GM18909 (cell line): ENCODE measurements around the gene RAB20.
"Not testable (repeated sequence)": the region's sequence is repeated elsewhere in the genome, so short reads cannot be mapped to it uniquely, and the experiment has no call there.

Experiments used
- ATAC-seq: cut with Tn5 transposase; IDR thresholded peaks from one replicate; pipeline ENCODE4 v1.9.1; 2021; ENCODE audit warnings: mild to moderate bottlenecking; ENCODE audit not compliant: unreplicated experiment, poor library complexity

The RAB20 gene

DNA sequence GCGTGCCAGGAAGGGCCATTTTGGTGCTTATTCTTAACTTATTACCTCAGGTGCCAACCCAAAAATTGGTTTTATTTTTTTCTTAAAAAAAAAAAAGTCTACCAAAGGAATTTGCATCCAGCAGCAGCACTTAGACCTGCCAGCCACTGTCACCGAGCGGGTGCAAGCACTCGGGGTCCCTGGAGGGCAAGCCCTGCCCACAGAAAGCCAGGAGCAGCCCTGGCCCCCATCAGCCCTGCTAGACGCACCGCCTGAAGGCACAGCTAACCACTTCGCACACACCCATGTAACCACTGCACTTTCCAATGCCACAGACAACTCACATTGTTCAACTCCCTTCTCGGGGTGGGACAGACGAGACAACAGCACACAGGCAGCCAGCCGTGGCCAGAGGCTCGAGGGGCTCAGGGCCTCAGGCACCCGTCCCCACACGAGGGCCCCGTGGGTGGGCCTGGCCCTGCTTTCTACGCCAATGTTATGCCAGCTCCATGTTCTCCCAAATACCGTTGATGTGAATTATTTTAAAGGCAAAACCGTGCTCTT, 49.3 kb downstream of the RAB20 start:
- ATAC-seq: no peak

DNA sequence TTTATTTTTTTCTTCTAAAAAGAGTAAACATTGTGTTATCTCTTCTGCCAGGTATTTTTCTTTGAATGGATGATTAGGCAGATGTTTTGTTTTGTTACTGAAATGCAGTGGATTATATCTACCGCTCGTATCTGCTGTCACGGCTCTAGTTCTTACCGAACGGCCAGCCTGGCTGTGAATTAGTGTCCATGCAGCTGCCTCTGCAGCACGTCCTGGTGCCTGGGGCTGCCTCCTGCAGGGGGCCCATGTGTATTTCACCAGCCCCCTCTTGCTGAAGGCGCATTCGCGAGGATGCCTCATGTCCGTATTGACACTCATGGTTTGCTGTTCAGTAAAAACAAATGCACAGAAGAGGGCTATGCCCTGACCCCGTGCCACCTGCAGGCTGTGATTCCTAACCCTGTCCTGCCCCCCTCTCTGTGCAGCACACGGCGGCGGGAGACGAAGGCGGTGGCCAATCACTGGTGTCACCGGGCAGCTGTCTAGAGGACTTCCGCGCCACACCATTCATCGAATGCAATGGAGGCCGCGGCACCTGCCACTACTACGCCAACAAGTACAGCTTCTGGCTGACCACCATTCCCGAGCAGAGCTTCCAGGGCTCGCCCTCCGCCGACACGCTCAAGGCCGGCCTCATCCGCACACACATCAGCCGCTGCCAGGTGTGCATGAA, 49.9 kb downstream of the RAB20 start:
- ATAC-seq: no peak

DNA sequence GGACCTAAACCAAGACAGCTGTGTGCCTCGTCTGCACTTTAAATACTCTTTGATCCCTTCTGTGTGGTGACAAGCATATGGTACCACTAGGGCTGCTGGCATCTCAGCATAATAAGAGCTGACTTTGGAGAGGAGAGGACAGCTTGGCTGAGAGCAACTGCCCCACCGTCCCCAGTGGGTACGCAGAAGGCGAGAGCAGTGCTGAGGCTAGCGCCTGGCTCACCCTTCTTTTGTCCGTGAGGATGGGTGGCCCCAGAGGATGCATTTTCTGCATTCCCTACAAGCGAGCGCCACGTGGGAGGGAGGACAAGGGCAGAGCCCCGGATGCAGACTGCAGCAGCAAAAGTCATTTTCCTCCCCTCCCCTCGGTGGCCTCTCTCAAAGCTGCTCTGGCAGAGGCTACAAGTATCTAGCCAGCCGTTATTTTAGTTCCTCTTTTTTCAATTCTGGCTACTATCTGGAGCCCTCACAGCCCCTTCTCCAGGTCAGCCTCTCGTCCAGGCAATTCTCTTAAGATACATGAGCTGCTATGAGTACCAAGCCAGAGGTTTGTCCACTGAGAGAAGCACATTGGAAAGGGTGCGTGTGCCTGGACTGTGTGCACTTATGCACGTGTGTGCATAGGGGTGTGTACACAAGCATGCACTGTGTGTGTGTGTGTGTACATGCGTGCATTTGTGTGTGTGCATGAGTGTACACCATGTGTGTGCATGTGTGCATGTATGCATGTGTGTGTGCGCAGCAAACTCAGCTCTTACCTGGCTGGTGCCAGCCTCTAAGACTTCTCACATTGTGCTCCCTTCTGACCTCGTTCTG, 51.3 kb downstream of the RAB20 start:
- ATAC-seq: peak; percentile 78

DNA sequence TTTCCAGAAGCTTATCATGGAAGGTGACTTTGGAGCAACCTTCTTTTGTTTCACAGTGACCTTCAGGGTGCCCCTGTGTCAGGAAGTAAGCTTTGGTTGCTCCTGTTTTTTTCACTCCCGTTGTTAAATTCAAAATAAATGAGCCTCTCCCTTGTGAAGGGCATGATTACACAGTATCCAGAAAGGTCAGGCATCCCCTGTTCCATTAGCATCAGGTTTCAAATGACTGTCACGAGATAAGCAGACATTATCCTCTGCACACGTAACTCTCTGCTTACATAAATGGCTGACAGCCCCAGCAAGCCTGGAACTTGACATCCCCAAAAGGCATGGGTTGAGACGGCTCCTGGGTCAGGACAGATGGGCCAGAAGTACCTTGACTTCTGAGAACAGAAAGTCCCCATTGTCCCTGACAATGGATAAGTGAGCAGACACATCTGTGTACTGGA, 52.0 kb downstream of the RAB20 start:
- ATAC-seq: no peak

DNA sequence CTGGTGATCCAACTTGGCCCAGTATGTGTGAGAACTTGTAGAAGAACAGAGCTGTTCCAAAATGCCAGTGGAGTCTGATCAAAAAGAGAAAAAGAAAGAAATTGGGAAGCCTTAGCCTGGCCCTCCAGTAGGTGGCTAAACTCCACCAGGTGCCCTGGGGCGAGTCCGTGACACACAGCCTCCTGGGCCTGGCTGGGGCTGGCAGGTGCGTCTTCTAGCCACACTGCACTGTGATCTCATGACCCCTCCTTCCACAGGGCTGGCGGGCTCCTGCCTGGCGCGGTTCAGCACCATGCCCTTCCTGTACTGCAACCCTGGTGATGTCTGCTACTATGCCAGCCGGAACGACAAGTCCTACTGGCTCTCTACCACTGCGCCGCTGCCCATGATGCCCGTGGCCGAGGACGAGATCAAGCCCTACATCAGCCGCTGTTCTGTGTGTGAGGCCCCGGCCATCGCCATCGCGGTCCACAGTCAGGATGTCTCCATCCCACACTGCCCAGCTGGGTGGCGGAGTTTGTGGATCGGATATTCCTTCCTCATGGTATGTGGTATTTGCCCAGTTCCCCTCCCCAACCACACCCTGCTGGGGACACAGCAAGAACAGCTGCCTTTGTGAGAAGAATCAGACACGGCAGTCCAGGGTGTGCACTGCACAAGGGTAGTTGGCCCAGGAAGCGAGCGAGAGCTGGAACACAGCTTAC, 53.7 kb downstream of the RAB20 start:
- no peak for ATAC-seq

DNA sequence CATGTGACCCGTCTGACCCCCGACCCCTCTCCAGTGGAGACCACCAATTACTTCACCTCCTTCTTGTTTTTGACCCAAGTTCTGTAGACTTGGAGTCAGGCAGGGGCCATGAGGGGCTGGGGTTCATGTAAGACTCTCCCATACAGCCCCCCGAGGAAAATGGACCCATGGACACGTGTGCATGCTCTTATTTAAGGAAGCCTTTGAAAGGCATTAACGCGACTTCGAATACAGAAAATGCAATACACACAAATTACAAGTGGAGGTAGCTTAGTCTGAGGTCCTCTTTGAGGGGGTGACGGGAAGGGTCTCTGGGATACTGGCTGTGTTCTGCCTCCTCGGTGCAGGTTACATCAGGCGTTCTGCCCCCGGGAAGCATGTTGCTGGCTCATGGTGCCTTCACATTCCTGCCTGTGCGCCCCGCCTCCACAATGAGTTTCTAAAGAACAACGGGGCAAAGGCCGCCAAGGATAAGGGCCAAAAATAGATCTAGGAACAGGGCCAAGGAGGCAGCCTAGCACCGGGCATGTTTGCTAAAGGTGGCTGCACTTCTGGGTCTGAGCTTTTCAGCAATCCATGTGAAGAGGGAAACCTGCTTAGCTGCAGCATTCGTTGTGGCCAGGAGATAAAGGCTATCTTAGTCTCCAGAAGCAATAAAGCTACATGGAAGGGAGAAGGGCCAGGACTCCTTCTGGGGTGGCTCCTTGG, 54.5 kb downstream of the RAB20 start:
- ATAC-seq: no peak

DNA sequence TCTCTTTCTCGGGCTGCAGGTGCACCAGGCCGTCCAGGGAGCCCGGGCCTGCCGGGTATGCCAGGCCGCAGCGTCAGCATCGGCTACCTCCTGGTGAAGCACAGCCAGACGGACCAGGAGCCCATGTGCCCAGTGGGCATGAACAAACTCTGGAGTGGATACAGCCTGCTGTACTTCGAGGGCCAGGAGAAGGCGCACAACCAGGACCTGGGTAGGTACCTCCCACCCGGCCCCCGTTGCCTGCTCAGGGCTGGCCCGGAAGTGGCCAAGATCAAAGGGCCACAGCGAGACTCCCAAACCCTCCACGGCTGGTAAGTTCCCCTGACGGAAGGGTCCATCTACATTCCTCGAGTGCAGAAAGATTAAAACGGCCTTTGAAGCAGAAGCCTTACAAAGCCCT, 55.1 kb downstream of the RAB20 start:
- no peak for ATAC-seq

DNA sequence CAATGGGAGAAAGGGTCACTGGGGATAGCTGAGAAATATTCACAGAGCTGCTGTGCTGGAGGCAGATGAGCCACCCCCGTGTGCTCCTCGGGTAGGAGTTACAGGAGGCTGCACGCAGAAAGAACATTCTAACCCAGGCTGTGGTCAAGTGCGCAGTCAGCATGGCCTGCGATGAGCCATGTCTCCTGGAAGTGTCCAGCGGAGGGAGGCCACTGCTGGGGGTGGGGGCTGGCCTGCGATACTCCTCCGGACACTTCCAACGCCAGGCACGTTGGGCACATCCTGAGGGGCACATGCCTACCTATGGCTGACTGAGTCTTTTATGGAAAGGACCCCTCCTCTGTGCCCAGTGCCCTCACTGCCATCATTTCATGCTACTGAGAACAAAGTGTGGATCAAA, 55.9 kb downstream of the RAB20 start:
- ATAC-seq: no peak

DNA sequence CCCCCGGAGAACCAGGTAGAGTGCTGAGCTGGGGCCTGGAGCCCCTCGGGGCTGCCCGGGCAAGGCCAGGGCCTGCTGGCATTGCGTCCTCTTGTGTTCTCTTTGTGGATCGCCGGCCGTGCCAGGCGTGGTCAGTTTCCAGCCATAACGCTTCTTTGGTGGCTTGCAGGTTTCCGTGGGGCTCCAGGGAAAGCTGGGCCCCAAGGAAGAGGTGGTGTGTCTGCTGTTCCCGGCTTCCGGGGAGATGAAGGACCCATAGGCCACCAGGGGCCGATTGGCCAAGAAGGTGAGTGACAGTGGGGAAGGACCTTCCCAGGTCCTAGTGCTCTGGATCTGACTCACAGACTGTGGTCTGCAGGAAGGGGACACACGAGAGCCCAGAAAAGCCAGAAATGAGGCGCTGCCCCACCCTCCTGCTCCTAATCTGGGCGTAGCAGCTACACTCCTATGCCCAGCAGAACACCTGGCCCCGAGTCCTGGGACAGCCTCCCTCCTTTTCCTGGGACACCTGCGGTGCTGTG, 57.5 kb downstream of the RAB20 start:
- no peak for ATAC-seq

DNA sequence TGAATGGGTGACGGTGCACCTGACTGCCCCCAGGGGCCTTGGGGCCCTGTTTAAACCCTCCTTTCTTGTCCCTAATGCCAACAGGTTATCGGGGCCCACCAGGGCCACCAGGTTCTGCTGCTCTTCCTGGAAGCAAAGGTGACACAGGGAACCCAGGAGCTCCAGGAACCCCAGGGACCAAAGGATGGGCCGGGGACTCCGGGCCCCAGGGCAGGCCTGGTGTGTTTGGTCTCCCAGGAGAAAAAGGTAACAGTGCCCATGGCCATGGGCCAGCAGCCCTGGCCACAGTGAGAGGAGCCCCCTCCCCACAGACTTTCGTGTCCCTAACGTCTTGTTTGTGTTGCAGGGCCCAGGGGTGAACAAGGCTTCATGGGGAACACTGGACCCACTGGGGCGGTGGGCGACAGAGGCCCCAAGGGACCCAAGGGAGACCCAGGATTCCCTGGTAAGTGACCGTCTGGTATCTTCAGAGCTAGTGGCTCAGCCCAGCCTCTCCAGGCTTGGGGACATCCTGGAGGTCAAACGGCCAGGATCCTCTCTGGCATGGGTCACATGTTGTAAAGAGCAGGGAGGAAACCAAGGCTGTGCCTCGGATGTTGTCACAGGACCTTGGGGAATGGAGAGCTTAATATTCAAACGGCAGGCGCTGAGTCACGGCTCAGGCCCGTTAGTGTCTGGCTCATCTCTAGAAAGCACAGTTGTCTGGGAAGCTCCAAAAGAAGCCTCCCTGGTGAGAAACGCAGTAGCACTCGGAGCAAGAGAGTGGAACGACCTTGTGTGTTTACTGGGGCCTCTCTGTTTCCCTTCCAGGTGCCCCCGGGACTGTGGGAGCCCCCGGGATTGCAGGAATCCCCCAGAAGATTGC, 58.3 kb downstream of the RAB20 start:
- ATAC-seq: no peak

DNA sequence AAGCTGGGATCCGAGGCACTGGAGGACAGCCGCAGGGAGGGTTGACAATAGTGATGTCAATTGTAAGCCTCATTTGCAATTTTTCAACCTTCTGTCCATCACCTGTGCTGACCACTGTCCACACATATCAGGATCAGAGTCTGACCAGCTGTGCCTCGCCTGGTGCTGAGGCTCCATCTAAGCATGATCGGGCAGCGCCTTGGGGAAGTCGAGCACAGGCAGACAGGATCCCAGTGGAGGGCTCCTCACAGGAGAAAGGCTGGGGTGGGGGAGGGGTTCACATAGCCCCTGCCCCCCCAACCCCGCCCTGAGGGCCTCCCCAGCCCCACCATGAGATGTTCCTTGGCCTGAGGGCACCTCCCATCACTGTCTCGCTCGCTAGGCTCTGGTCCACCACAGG, 60.3 kb downstream of the RAB20 start:
- no peak for ATAC-seq

DNA sequence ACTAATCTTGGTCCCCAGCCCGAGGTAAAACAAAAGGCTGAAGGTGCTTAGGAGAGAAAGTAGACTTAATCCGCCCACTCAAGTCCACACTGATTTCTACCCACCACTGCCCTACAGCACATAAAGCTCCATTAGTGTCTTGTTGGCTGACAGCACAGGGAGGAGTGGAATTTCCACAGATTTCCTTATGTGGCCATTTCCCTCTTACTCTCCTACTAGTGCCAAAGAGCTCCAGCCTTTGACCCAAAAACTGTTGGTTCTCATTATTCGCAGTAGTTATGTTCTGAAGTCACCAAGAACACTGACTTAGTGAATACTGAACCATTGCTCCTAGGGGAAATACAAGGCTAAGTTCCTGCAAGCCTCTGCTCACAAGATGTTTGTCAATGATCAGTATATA, 61.2 kb downstream of the RAB20 start:
- ATAC-seq: no peak

DNA sequence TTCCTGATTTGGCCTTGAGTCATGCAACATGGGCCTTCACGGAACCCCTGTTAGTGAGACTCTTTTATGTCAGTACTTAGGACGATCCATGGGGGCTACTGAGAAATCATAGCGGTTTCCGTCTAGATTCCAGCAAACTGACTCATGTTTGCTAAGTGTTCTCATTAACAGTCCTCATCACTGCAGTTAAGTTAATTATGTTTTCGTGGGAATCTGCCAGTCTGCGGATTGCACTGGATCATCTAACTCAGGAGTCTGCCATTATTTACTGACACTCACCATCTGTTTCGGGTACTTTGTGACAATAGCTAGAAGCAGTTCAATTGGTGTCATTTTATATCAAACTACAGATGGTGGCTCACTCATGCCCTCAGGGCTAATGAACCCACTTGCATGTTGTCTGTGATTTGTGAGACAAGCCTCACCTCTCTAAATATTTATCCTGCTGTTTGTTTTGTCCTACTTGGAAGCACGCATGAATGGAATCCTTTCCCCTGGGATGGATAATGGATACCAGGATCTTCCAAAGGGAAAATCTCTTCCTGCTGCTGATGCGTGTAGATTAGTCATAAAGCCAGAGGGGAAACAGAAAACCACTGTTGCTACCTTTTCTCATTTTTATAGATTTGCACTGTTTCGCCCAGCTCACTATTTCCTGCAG, 61.8 kb downstream of the RAB20 start:
- ATAC-seq: no peak

DNA sequence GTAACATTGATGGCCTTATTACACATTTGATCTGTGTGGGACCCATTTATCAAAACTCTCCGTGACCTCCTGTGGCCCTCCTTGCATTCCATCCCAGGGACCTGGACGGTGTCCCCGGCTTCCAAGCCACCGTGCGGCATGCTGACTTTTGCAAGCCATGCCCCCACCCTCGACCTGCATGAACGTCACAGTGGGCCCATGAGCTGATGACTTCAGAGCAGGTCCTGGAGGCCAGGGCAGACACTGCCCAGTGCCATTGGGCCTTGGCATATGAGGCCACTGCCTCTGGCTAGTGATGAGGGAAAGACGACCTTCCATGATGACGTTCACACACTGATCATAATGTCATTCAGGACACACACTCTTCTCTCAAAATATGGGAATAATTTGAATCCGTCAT, 62.8 kb downstream of the RAB20 start:
- ATAC-seq: no peak

DNA sequence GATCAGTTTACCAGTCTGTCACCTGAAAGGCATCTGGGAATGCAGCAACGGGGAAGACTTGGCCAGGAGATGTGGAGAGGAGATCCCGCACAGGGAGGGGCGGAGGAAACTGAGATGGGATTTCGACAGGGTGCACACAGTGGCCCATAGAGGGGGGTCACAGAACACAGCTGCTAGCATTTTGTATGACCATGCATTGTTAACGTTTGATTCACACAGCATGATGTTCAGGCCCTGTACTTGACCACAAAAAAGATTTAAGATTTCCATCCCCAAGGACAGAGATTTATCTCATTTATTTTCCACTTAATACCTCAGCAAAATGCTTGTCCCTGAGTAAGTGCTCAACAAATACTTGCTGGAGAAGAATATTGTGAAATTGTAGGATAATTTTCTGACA, 63.2 kb downstream of the RAB20 start:
- ATAC-seq: no peak

DNA sequence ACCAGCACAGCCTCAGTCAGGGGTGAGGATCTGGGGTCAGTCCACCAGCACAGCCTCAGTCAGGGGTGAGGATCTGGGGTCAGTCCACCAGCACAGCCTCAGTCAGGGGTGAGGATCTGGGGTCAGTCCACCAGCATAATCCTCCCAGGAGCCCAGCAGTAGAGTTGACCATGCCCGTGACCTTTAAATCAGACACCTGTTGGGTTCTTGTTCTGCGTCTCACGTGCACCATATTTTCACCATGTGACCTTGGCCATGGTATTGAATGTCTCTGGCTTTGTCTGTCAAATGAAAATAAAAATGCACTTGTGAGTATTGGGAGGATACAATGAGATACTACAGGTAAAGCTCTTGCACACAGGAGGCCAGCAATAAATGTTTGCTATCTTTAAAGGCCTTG, 63.6 kb downstream of the RAB20 start:
- ATAC-seq: not testable (repeated sequence)

DNA sequence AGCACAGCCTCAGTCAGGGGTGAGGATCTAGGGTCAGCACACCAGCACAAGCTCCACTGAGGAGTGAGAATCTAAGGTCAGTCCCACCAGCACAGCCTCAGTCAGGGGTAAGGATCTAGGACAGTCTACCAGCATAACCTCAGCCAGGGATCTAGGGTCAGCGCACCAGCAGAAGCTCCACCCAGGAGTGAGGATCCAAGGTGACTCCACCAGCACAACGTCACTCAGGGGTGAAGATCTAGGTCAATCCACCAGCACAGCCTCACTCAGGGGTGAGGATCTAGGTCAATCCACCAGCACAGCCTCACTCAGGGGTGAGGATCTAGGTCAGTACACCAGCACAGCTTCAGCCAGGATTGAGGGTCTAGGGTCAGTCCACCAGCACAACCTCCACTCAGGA, 64.5 kb downstream of the RAB20 start:
- ATAC-seq: no peak

DNA sequence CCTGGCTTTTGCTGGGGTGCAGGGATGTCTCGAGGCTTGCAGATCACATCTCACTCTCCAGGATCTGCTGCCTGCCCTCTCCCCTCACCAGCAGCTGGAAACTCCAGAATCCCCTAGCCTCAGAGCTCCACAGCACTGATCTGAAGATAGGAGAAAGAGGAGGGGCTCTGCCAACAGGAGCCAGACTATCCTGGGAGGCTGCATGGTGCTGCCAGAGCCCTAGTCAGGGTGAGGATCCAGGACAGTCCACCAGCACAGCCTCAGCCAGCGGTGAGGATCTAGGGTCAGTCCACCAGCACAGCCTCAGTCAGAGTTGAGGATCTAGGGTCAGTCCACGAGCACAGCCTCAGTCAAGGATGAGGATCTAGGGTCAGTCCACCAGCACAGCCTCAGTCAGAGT, 65.2 kb downstream of the RAB20 start:
- no peak for ATAC-seq

DNA sequence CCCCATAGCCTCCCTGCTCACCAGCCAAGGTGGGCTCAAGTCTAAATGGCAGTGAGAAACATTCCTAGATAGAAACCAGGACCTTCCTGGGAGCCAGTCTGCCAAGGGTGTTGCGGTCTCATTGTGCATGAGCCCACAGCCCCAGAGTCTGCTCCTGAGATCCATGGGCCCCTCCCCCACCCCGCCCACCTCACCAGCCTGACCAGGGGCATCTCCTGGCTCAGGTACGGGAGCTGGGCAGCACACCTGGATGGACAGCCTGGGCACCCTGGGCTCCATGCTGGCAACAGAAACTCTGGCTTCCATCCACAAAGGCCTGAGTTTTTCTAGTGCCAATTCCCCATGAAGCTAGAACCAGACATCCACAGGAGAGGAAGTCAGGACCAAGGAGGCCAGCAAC, 65.6 kb downstream of the RAB20 start:
- ATAC-seq: no peak
